HG03108 (cell line): Measurements from ENCODE around the gene ELMOD3.
"Not testable (repeated sequence)": the region's sequence is repeated elsewhere in the genome, so short reads cannot be mapped to it uniquely, and the experiment has no call there.

ENCODE experiments used
- ATAC-seq: cut with Tn5 transposase; IDR thresholded peaks from one replicate; pipeline ENCODE4 v1.9.1; 2021; ENCODE audit warnings: moderate library complexity; ENCODE audit not compliant: unreplicated experiment

The ELMOD3 gene

DNA sequence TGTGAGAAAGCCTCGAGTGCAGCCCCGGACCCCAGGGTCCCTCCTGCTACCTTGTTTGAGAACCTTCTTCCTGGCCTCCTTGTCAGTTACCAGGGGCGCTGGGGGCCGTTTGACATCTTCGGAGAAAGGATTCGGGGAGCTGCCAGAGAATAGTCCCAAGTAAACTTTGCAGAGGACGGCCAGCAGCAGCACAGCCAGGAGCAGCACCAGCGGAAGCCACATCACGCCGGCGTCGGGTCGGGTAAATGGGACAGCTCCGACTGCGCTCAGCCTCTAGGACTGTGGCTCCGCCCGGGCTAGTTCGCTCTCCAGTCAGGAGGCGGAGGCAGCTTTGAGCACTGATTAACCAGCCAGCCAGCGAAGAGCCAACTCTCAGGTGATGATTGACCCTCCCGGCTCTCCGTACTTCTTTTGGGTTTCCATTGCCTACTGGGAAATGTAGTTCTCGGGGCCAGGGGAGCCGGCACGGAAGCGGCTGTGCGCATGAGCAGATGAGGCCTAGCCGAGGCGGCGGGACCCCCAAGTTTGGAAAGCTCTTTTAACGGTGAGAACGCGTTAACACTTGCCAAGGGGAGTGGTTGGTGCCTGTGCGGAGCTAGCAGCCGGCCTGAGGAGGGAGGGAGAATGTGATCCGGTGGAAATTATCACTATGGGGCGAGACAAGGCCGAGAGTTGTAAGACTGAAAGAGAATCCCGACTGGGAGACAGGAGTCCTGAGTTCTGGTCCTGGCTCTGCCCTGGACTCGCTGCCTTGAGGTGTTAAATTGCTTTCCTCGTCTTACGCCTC lies at the start of gene ELMOD3, which contains the start of gene RETSAT:
Gene ELMOD3 (plus strand): TSS at position 484 of the 787 bp plus-strand sequence. CDS start 2,430 bp downstream, outside the sequence.
Gene RETSAT (minus strand): TSS at position 243 of the 787 bp plus-strand sequence. CDS start 21 bp downstream, at position 222.
- ATAC-seq: peak; percentile 97

DNA sequence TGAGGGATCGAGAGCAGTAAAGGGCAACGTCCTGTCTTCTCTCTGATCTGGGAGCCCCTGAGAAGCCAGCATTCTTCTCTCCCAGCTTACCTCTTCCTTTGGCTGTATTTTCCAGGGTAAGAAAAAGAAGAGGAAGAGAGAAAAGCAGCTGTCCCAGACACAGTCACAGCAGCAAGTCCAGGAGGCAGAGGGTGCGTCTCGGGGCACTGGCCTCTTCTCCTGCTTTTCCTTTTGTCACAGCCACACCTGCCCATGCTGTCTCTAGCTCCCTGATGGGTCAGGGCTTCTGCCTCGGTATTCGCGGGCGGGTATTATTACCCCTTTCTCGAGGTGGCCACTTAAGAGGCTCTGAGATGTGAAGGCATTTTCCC lies 47.1 kb upstream of the ELMOD3 start:
- no peak for ATAC-seq

DNA sequence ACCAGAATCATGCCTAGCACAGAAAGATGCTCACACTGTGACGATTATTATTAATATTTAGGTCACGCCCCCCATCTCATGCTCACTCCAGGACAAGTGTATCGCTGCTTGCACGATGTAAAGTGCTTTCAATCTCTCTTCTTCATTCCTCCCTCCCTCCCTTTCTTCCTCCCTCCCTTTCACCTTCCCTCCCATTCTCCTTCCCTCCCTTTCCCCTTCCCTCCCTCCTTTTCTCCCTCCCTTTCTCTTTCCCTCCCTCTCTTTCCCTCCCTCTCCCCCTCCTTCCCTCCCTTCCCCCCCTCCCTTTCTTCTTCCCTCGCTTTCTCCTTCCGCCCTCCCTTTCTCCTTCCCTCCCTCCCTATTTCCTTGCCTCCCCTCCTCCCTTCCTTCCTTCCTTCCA lies 46.4 kb upstream of the ELMOD3 start:
- ATAC-seq: no peak

DNA sequence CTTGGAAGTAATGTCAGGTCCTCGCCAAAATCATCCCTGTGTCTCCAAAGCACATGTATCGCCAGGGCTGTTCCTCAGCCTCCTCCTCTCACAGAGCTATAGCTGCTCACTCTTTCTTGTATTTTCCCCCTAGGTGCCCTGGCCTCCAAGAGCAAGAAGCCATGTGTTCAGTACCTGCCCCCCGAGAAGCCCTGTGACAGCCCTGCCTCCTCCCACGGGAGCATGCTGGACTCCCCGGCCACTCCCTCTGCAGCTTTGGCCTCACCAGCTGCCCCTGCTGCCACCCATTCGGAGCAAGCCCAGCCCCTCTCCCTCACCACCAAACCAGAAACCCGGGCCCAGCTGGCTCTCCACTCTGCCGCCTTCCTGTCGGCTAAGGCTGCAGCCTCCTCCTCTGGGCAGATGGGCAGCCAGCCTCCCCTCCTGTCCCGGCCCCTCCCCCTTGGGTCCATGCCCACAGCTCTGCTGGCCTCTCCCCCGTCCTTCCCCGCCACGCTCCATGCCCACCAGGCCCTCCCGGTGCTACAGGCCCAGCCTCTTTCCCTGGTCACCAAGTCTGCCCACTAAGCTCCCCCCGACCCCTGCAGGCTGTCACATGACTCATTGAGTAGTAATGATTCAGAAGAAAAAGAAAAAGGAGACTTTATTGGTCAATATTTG lies 45.5 kb upstream of the ELMOD3 start:
- no peak for ATAC-seq

DNA sequence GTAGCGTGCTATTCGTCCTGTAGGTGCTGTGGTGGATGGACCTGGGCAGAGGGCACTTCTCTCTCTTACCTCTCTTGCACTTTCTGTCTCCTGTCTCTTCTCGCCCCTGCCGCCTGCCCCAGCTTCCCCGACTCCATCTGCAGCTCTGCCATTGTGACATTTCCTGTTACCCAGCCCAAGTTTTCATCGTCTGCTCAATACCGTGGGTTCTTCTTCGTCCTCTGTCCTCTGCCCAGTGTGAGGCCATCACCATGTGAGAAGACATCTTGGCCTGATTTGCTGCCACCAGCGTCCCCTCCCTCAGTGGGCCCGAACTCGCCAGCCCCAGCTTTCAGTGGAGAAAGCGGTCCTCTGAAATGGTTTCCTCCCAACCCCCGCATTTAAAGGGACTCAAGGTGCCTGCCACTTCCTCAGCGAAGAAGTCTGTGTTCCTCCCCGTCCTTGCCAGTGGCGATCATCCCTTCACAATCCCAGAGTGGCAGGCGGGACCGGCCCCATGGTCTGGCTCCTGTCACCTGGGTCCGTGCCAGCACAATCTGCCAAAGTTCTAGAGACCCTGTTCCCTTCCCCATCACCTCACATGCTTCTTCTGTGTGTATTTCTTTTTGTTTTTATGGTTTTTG lies 44.8 kb upstream of the ELMOD3 start:
- no peak for ATAC-seq

DNA sequence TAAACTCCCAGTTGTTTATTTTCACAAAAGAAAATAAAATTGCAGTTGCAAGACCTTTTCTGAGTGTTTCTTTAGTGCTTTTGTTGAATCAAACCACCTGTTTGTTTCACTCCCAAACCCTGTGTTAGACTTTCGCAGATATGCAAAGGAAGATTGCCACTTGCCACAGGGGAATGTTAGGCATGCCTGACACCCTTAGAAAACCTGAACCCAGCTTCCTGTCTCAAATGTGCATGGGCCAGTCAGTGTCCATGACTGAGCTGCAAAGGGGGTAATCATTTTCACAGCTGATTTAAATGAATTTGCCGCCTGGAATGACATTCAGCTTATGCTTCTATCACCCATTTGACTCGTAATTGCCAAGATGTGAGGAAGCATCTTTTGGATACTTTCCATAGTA lies 44.2 kb upstream of the ELMOD3 start:
- peak; percentile 56 for ATAC-seq

DNA sequence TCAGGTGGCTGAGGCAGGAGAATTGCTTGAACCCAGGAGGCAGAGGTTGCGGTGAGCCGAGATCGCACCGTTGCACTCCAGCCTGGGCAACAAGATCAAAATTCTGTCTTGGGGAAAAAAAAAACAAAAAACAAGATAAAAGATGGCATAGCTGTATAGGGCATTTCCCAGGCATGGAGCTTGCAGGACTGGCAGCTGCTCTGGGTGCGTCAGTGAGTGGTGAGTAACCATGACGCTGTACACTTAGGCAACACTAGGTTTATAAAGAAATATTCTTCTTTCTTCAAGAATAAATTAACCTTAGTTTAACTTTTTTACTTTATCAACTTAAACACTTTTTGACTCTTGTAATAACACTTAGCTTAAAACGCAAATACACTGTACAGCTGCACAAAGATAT lies 42.2 kb upstream of the ELMOD3 start:
- ATAC-seq: no peak

DNA sequence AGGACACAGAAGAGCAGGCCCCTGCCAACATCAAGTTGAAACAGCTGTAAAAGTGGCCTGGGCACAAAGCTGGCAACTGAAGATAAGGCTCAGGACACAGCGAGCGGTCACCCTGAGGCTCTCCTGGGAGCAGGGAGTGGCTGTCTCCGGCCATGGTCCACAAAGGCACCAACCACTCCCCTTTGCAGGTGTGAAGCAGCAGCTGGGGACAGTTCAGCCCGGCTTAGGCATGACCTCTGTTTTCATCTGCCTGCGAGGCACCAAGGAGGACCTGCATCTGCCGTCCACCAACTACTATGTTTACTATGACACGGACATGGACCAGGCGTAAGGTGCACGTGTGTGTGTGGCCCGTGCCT lies 39.7 kb upstream of the ELMOD3 start:
- no peak for ATAC-seq

DNA sequence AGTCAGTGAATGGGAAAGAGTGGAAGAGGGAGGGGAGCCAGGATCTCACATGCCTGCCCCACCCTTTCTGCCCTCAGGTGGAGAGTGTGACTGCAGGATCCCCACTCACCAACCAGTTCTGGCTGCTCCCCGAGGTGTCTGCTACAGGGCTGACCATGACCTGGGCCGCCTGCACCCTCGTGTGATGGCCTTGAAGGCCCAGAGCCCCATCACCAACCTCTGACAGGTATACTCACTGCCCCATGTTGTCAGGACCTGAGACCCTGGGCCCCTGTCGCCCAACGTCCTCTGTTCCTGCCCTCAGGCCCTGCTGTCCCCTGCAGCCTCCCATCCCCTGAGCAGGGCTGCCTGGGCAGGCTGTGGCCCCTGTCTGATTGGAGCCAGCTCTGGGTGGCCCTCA lies 38.6 kb upstream of the ELMOD3 start:
- ATAC-seq: not testable (repeated sequence)

DNA sequence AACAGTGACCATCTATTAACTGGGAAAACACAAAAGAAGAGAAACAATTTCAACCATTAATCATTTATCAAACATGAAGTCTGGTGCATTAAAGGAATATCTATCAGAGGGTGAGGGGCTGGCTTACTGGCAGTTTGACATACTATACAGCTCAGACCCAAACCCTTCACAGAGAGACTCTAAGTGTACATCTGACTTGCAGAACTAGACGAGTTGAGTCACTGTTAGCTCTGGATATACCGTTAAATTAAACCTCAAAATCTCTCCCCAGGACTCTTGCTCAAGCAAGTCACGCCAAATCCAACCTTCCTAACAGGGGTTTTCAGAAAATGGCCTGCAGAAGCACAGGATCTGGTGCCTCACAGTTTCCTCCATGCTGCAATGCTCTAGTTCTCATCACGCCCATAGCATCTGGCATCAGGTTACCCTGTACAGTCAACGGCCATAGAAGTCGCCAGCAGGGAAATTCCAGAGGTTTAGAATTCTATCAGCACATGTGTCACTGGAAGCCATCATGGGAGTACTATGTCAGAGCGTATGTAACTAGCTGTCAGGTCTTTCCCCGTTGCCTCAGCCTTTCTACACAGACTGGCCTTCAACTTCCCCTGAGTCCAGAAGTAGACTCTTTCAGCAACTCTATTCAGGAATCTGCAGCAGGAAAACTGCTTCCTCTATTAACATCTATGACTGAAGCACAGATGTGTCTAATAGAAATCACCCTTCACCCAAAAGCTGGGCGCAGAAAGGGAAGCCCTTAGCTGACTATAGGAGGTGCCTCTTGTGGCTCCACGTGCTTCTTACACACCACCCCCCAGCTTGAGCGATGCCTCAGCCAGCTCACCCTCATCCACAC lies 36.1 kb upstream of the ELMOD3 start:
- peak; percentile 59 for ATAC-seq

DNA sequence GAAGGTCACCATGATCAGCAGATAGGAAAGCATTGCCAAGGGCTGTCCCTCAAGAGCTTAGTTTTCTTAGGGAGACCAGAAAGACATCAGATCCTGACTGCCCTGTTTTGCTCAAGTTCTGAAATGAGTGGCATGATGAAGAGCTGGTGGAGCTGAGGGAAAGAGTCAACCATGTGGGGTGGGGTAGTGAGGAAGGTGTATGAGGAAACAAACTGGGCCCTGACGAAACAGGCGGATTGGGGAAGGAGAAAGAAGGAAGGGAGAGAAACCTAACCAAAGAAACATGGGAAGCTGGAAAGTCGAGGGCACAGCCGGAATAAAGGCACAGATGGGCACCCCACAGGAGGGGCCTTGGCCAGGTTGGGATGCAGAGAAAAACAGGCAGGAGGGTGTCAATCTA lies 34.8 kb upstream of the ELMOD3 start:
- no peak for ATAC-seq

DNA sequence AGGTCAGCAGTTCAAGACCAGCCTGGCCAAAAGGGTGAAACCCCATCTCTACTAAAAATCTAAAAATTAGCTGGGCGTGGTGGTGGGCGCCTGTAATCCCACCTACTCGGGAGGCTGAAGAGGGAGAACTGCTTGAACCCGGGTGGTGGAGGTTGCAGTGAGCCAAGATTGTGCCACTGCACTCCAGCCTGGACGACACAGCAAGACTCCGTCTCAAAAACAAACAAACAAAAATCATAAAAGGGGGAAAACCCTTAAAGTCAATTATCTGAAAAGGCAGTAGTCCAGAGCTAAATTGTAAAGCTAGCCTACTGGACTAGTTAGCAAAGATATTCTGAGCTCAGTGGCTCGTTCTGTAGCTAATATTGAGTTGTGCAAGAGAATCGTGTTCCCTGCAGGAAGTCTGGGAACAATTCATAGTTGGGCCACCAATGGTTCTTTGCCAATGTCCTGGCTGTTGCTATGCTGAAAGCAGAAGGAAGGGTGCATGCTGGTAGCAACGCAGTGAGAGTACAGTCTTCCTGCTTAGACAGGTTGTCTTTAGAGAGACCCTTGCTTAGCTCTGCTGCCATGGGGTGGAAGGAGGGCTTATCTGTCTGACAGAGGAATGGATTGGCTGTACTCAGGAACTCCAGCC lies 31.1 kb upstream of the ELMOD3 start:
- ATAC-seq: no peak

DNA sequence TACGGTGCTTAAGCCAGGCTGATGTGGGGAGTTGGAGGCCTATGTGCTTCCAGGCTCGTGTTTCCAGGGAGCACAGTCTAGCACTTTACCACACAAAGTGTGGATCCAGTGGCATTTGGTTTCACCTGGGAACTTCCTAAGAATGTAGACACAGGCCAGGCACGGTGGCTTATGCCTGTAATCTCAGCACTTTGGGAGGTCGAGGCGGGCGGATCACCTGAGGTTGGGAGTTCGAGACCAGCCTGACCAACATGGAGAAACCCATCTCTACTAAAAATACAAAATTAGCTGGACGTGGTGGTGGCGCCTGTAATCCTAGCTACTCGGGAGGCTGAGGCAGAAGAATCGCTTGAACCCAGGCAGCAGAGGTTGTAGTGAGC lies 30.6 kb upstream of the ELMOD3 start:
- ATAC-seq: not testable (repeated sequence)

DNA sequence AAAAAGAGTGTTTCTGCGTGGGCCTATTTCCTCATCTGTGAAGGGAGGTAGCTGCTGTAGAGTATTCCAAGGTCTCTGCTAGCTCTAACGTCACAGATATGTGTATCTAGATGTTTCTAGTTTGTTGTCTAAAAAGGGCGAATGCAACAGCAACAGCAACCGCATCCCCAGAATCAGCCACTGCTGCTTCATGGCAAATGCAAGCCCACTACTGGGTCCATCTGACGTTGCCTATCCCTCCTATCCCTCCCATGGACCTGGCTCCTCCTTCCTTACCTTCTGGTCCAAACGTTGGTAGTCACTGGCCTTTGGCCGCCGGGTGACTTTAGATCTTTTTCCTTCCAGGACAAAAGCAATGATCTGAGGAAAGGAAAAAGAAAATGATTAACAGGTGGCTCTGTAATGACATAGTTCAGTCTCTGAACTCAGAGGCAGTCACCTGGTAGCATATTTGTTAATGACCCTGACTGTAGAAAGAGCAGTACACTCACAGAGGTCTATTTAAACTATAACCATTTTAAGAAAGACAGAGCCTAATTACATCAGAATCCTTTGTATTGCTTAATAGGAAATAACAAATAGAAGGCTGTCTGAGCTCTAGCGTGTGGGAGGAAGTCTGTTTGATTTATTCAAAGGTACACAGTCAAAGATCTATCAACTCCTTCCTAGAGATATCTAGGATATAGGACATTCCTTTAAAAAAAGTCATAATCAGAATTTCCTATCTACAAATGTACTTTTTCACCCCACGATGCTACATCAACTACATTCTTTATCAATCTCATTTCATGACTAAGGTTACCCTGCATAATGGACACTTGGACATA lies 29.7 kb upstream of the ELMOD3 start:
- ATAC-seq: no peak

DNA sequence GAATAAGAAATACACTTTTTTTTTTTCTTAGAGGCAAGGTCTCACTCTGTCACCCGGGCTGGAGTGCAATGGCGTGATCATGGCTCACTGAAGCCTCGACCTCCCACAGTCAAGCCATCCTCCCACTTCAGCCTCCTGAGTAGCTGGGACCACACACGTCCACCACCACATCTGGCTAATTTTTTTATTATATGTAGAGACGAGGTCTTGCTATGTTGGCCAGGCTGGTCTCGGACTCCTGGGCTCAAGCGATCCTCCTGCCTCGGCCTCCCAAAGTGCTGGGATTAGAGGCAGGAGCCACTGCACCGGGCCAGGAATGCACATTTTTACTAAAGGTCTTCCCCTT lies 29.1 kb upstream of the ELMOD3 start:
- no peak for ATAC-seq

DNA sequence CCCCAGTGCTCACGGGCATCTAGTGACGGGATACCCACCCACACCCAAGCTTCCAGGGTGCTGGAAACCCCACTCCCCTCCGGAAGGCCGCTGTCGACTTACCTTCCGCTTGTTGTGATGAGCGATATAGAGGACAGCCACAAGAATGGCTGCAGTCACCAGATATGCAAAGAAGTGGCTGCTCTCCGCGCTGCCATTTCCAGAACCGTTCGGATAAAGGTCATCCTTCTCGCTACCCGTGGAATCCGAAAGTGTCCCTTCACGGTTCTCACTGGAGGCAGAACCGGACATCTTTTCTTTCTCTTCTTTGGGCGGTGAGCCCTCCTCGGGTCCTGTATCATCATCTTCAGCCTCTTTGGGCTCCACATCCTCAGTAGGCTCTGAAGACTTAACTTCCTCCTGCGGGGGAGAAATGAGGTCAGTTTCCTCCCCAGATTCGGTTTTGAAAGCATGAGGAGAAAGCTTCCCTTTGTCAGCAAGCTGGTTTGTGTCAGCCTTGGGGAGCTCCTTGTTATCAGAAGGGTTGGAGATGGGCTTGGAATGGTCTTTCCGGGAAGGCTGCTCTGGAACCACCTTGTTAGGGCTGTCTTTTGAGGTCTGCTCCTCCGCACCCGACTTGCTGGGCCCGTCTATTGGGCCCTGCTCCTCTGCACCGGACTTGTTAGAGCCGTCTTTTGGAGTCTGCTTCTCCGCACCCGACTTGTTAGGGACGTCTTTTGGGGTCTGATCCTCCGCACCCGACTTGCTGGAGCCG lies 28.0 kb upstream of the ELMOD3 start:
- ATAC-seq: peak; percentile 30

DNA sequence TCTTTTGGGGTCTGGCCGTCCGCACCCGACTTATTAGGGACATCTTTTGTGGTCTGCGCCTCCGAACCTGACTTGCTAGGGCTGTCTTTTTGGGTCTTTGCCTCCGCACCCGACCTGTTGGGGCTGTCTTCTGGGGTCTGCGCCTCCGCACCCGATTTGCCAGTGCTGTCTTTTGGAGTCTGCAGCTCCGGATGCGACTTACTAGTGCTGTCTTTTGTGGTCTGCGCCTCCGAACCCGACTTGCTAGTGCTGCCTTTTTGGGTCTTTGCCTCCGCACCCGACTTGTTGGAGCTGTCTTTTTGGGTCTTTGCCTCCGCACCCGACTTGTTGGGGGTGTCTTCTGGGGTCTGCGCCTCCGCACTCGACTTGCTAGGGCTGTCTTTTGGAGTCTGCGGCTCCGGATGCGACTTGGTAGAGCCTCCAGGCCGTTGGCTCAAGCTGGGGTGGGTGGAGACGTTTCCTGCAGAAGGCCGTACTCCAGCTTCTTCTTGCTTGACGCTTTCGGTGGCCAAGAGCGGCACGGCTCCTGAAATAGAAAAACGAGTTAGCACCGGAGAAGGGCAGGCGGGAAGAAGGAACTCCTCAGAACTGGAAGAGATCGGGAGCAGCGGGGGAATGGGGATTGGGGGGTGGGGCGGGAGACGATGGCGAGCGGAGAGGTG lies 27.3 kb upstream of the ELMOD3 start:
- ATAC-seq: peak; percentile 22

DNA sequence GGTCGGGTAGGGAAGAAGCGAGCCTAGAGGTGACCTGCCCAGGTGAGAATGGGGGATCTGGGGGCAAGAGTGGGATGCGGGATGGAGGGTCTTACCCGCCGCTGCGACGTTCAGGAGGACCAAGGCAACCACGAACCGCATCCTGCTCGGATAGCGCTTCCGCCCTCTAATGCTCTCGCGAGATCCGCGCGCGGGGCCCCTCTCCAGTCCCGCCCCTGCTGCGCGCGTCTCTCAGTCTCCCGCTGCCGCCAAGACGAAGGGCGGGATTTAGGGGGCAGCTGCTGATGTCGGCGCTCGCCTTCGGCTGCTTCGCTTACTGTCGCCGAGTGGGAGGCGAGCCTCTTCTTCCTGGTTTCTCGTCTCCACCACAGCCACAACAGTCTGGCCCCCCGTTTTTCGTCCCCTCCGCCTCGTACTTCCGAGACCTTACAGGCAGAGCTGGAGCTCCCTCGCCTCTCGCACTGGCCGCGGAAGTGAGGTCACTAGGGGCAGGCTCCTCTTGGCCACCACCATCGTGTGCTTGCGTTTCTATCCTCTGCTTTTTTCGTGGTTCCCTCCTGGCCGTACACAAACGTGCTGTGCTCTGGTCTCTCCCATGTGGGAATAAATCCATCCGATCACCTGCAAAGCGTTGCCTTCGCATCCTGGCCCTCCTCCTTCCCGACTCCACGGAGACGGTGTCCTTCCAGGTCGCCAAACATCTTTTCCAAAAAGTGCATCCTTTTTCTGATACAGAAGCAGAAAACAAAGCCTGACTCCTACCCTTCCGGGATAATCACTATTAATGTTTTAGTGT lies 26.5 kb upstream of the ELMOD3 start, which contains the start of gene TGOLN2:
Gene TGOLN2 (minus strand): TSS at position 168 of the 796 bp plus-strand sequence. CDS start 27 bp downstream, at position 141.
- peak; percentile 82 for ATAC-seq
